IMR-90 (cell line): ENCODE measurements around the gene IL15RA.

Experiments
- CEBPB ChIP-seq: IDR thresholded peaks from 2 replicates; pipeline ENCODE4 v1.6.1; 2012; ENCODE audit warnings: low read depth, low read length, improper control_type of control experiment
- CTCF ChIP-seq: conservative IDR thresholded peaks from 2 replicates; pipeline ENCODE4 v1.5.1; 2012; ENCODE audit warnings: mild to moderate bottlenecking, low read depth, low read length, improper control_type of control experiment
- ELK1 ChIP-seq: fragments of 150-350 bp; IDR thresholded peaks from 2 replicates; pipeline ENCODE4 v1.6.1; 2016; ENCODE audit warnings: low read depth, mild to moderate bottlenecking, low read length, moderate library complexity, borderline replicate concordance
- POLR2A ChIP-seq: IDR thresholded peaks from 2 replicates; pipeline ENCODE4 v1.6.1; 2012; ENCODE audit warnings: mild to moderate bottlenecking, low read depth, low read length
- SMC3 ChIP-seq: fragments of 150-350 bp; IDR thresholded peaks from 2 replicates; pipeline ENCODE4 v1.6.1; 2016; ENCODE audit warnings: low read depth, mild to moderate bottlenecking, antibody characterized with exemption, low read length, moderate library complexity

DNA sequence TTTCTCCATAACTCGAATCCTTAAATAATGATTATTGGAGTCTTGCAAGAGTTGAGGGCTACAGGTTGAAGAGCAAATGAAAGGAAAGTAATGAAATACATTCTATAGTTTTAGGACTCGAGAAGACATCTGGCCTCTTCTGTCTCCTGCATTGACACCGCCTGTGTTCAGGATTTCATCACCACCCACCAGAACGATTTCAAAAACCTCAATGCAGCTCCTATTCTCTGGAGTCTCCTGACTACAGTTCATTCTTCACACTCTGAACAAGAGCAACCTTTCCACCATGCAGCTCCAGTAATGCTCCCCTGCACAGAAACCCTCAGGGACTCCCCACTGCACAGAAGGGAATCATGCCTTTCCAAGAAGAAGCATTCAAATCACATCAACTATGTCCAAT is 5.5 kb downstream of the IL15RA start:
- TF ChIP-seq CEBPB: no peak
- TF ChIP-seq POLR2A: no peak
- TF ChIP-seq CTCF: no peak
- TF ChIP-seq ELK1: no peak
- no peak for TF ChIP-seq SMC3
